Neural progenitor cell (in vitro differentiated cells): ENCODE data around the gene SAMD13.

Experiments used
- EZH2phosphoT487 ChIP-seq: fragments of 200-600 bp; sonication (generic); IDR thresholded peaks from 2 replicates; pipeline ENCODE4 v1.6.1; 2017; ENCODE audit warnings: antibody characterized with exemption
- TF ChIP-seq, protein P1 (sequence below): fragments of 200-600 bp; sonication (generic); IDR thresholded peaks from 2 replicates; pipeline ENCODE4 v1.5.1; 2017; ENCODE audit warnings: antibody characterized with exemption, mild to moderate bottlenecking

DNA sequence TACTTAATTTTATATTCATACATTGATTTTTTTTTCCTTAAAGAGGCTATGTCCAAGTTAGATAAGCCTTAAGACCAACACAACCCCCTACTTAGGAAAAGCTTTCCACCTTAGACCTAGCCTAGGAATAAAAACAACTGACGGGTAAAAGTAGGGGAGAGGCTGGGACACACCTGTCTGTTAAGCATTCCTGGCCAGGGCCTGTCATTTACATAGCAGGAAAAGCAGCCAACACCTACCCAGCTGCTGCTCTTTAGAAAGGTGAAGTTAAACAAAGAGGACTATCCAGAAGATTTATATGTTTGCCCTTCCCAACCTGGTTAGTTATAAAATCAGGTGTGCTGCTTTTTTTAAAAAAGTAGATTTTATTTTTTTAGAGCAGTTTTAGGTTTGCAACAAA lies 29.1 kb upstream of the SAMD13 start:
- TF ChIP-seq EZH2phosphoT487 = no peak
- TF ChIP-seq, protein P1, sequence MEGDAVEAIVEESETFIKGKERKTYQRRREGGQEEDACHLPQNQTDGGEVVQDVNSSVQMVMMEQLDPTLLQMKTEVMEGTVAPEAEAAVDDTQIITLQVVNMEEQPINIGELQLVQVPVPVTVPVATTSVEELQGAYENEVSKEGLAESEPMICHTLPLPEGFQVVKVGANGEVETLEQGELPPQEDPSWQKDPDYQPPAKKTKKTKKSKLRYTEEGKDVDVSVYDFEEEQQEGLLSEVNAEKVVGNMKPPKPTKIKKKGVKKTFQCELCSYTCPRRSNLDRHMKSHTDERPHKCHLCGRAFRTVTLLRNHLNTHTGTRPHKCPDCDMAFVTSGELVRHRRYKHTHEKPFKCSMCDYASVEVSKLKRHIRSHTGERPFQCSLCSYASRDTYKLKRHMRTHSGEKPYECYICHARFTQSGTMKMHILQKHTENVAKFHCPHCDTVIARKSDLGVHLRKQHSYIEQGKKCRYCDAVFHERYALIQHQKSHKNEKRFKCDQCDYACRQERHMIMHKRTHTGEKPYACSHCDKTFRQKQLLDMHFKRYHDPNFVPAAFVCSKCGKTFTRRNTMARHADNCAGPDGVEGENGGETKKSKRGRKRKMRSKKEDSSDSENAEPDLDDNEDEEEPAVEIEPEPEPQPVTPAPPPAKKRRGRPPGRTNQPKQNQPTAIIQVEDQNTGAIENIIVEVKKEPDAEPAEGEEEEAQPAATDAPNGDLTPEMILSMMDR = no peak
